ENCODE results near the gene PFDN1.

Gene PFDN1

GRCh38 chr5:140232731-140233130, 70.2 kb downstream of the PFDN1 start:
- Histone ChIP-seq H3K27me3 (replicated peaks; ENCODE audit: control insufficient read depth, insufficient read depth, low read length, poor library complexity, severe bottlenecking) (no peaks in the 10 kb centered on the region), H3K36me3 (ENCODE audit: control insufficient read depth, insufficient read depth, low read length) (no peaks in the 10 kb centered on the region), H3K4me1 (ENCODE audit: control insufficient read depth, insufficient read depth, low read length, poor library complexity, severe bottlenecking) (no peaks in the 10 kb centered on the region), H3K4me3 (ENCODE audit: insufficient read depth, low read depth, low read length, poor library complexity, severe bottlenecking) (no peak overlapping the region), H3K27ac (ENCODE audit: insufficient read depth, low read length, poor library complexity, severe bottlenecking) (no peak overlapping the region), H3K9me3 (ENCODE audit: control insufficient read depth, low read length) (no peaks in the 10 kb centered on the region)
- no peak for DNase-seq

GRCh38 chr5:140230373-140230772, 72.5 kb downstream of the PFDN1 start:
- H3K27me3 ChIP-seq (replicated peaks; ENCODE audit: control insufficient read depth, insufficient read depth, low read length, poor library complexity, severe bottlenecking): no peaks in the 10 kb centered on the region
- H3K9me3 ChIP-seq (ENCODE audit: control insufficient read depth, low read length): no peaks in the 10 kb centered on the region
- no peaks in the 10 kb centered on the region for H3K4me1 ChIP-seq (ENCODE audit: control insufficient read depth, insufficient read depth, low read length, poor library complexity, severe bottlenecking)
- no peak overlapping the region for H3K27ac ChIP-seq (ENCODE audit: insufficient read depth, low read length, poor library complexity, severe bottlenecking)
- no peak for DNase-seq
- no peak overlapping the region for H3K4me3 ChIP-seq (ENCODE audit: insufficient read depth, low read depth, low read length, poor library complexity, severe bottlenecking)
- H3K36me3 ChIP-seq (ENCODE audit: control insufficient read depth, insufficient read depth, low read length): no peaks in the 10 kb centered on the region

- Histone ChIP-seq H3K36me3 (ENCODE audit: control insufficient read depth, insufficient read depth, low read length) (no peaks in the 10 kb centered on the region), H3K9me3 (ENCODE audit: control insufficient read depth, low read length) (no peaks in the 10 kb centered on the region), H3K27ac (ENCODE audit: insufficient read depth, low read length, poor library complexity, severe bottlenecking) (no peak overlapping the region), H3K4me3 (ENCODE audit: insufficient read depth, low read depth, low read length, poor library complexity, severe bottlenecking) (no peak overlapping the region), H3K27me3 (replicated peaks; ENCODE audit: control insufficient read depth, insufficient read depth, low read length, poor library complexity, severe bottlenecking) (no peaks in the 10 kb centered on the region), H3K4me1 (ENCODE audit: control insufficient read depth, insufficient read depth, low read length, poor library complexity, severe bottlenecking) (no peaks in the 10 kb centered on the region)
- DNase-seq: no peak
These were observed 74.5 kb downstream of the PFDN1 start for GRCh38 chr5:140228364-140228837.

DNA sequence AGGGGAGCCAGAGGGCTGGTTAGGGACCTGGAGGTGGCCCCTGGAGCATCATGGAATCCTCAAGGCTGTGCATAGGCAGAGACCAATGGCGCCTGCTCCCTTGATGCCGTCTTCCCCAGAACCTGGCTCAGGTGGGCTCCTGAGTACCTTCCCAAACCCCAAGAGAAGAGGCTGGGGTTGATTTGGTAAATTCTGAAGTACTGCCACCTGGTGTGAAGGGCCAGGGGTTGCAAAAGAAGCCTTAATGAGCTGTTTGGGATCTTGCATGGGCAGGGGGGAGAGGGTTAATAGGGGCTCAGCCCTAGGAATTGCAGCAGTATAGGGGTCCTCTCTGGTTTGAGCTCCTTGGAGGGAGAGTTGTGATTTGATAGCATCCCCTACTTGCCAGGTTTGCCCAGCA, 75.9 kb downstream of the PFDN1 start:
- Histone ChIP-seq H3K36me3 (ENCODE audit: control insufficient read depth, insufficient read depth, low read length) (no peaks in the 10 kb centered on the region), H3K27ac (ENCODE audit: insufficient read depth, low read length, poor library complexity, severe bottlenecking) (no peak overlapping the region), H3K4me1 (ENCODE audit: control insufficient read depth, insufficient read depth, low read length, poor library complexity, severe bottlenecking) (no peaks in the 10 kb centered on the region), H3K9me3 (ENCODE audit: control insufficient read depth, low read length) (no peaks in the 10 kb centered on the region), H3K27me3 (replicated peaks; ENCODE audit: control insufficient read depth, insufficient read depth, low read length, poor library complexity, severe bottlenecking) (no peaks in the 10 kb centered on the region), H3K4me3 (ENCODE audit: insufficient read depth, low read depth, low read length, poor library complexity, severe bottlenecking) (no peak overlapping the region)
- no peak for DNase-seq

GRCh38 chr5:140225396-140225795, 77.5 kb downstream of the PFDN1 start:
- Histone ChIP-seq H3K4me3 (ENCODE audit: insufficient read depth, low read depth, low read length, poor library complexity, severe bottlenecking) (no peak overlapping the region), H3K27ac (ENCODE audit: insufficient read depth, low read length, poor library complexity, severe bottlenecking) (no peak overlapping the region), H3K4me1 (ENCODE audit: control insufficient read depth, insufficient read depth, low read length, poor library complexity, severe bottlenecking) (no peaks in the 10 kb centered on the region)

GRCh38 chr5:140224658-140225057, 78.2 kb downstream of the PFDN1 start:
- H3K4me3 ChIP-seq (ENCODE audit: insufficient read depth, low read depth, low read length, poor library complexity, severe bottlenecking): no peak overlapping the region
- no peak overlapping the region for H3K27ac ChIP-seq (ENCODE audit: insufficient read depth, low read length, poor library complexity, severe bottlenecking)
- no peaks in the 10 kb centered on the region for H3K27me3 ChIP-seq (replicated peaks; ENCODE audit: control insufficient read depth, insufficient read depth, low read length, poor library complexity, severe bottlenecking)
- DNase-seq: no peak
- no peaks in the 10 kb centered on the region for H3K9me3 ChIP-seq (ENCODE audit: control insufficient read depth, low read length)
- no peaks in the 10 kb centered on the region for H3K4me1 ChIP-seq (ENCODE audit: control insufficient read depth, insufficient read depth, low read length, poor library complexity, severe bottlenecking)
- no peaks in the 10 kb centered on the region for H3K36me3 ChIP-seq (ENCODE audit: control insufficient read depth, insufficient read depth, low read length)

More at GRCh38 chr5:140225396-140225795, 77.5 kb downstream of the PFDN1 start:
- no peaks in the 10 kb centered on the region for H3K36me3 ChIP-seq (ENCODE audit: control insufficient read depth, insufficient read depth, low read length)
- H3K27me3 ChIP-seq (replicated peaks; ENCODE audit: control insufficient read depth, insufficient read depth, low read length, poor library complexity, severe bottlenecking): no peaks in the 10 kb centered on the region
- no peaks in the 10 kb centered on the region for H3K9me3 ChIP-seq (ENCODE audit: control insufficient read depth, low read length)
- DNase-seq: no peak

- no peaks in the 10 kb centered on the region for H3K9me3 ChIP-seq (ENCODE audit: control insufficient read depth, low read length)
- no peak for DNase-seq
These were observed 79.3 kb downstream of the PFDN1 start for GRCh38 chr5:140223567-140223966.

DNA sequence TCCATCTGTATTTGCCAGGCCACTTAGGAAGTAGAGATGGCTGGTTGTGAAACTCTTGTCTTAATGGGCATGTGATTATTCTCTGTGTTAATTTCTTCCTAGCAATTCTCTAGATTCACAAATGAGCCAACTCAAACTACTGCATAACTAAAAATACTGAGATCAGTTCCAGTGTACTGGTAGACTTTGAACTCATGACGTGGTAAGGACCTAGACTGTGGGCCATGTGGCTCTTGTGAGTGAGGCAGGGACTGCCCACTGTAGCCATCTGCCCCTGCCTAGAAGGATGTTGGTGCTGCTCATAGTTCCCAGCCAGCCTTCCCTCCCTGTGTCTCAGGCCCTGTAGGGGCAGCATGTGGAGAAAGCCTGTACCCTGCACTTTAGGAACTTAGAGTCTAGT, 80.5 kb downstream of the PFDN1 start:
- Histone ChIP-seq H3K9me3 (ENCODE audit: control insufficient read depth, low read length) (no peaks in the 10 kb centered on the region), H3K36me3 (ENCODE audit: control insufficient read depth, insufficient read depth, low read length) (no peaks in the 10 kb centered on the region), H3K27me3 (replicated peaks; ENCODE audit: control insufficient read depth, insufficient read depth, low read length, poor library complexity, severe bottlenecking) (no peaks in the 10 kb centered on the region), H3K4me1 (ENCODE audit: control insufficient read depth, insufficient read depth, low read length, poor library complexity, severe bottlenecking) (no peaks in the 10 kb centered on the region), H3K27ac (ENCODE audit: insufficient read depth, low read length, poor library complexity, severe bottlenecking) (no peak overlapping the region), H3K4me3 (ENCODE audit: insufficient read depth, low read depth, low read length, poor library complexity, severe bottlenecking) (no peak overlapping the region)
- no peak for DNase-seq

More at GRCh38 chr5:140223567-140223966, 79.3 kb downstream of the PFDN1 start:
- no peaks in the 10 kb centered on the region for H3K27me3 ChIP-seq (replicated peaks; ENCODE audit: control insufficient read depth, insufficient read depth, low read length, poor library complexity, severe bottlenecking)
- H3K27ac ChIP-seq (ENCODE audit: insufficient read depth, low read length, poor library complexity, severe bottlenecking): no peak overlapping the region
- H3K4me1 ChIP-seq (ENCODE audit: control insufficient read depth, insufficient read depth, low read length, poor library complexity, severe bottlenecking): no peaks in the 10 kb centered on the region
- no peak overlapping the region for H3K4me3 ChIP-seq (ENCODE audit: insufficient read depth, low read depth, low read length, poor library complexity, severe bottlenecking)
- no peaks in the 10 kb centered on the region for H3K36me3 ChIP-seq (ENCODE audit: control insufficient read depth, insufficient read depth, low read length)

- no peaks in the 10 kb centered on the region for H3K9me3 ChIP-seq (ENCODE audit: control insufficient read depth, low read length)
- DNase-seq: no peak
- no peak overlapping the region for H3K27ac ChIP-seq (ENCODE audit: insufficient read depth, low read length, poor library complexity, severe bottlenecking)
- no peaks in the 10 kb centered on the region for H3K27me3 ChIP-seq (replicated peaks; ENCODE audit: control insufficient read depth, insufficient read depth, low read length, poor library complexity, severe bottlenecking)
- H3K4me1 ChIP-seq (ENCODE audit: control insufficient read depth, insufficient read depth, low read length, poor library complexity, severe bottlenecking): no peaks in the 10 kb centered on the region
- no peaks in the 10 kb centered on the region for H3K36me3 ChIP-seq (ENCODE audit: control insufficient read depth, insufficient read depth, low read length)
- no peak overlapping the region for H3K4me3 ChIP-seq (ENCODE audit: insufficient read depth, low read depth, low read length, poor library complexity, severe bottlenecking)
These were observed 81.1 kb downstream of the PFDN1 start for GRCh38 chr5:140221697-140222223.

DNA sequence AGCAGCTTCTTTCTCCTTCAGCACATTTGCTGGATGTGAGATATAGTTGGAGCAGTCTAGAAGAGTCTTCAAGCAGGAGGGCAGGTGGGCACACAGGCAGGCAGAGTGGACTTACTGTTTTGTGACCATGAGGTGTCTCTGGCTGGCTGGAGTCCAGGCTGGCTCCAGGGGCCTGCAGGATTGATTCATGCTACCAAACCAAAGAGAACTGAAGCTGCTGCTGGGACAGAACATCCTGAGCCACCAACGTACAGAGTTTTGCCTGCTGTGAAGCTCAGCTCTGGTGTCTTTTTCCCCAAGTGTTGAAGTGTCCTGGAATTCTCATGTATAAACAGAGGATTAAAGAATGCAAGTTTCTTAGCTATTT, 82.2 kb downstream of the PFDN1 start:
- Histone ChIP-seq H3K36me3 (ENCODE audit: control insufficient read depth, insufficient read depth, low read length) (no peaks in the 10 kb centered on the region), H3K27ac (ENCODE audit: insufficient read depth, low read length, poor library complexity, severe bottlenecking) (no peak overlapping the region), H3K4me1 (ENCODE audit: control insufficient read depth, insufficient read depth, low read length, poor library complexity, severe bottlenecking) (no peaks in the 10 kb centered on the region)

More for the DNA sequence above, 82.2 kb downstream of the PFDN1 start:
- no peak for DNase-seq
- Histone ChIP-seq H3K9me3 (ENCODE audit: control insufficient read depth, low read length) (no peaks in the 10 kb centered on the region), H3K4me3 (ENCODE audit: insufficient read depth, low read depth, low read length, poor library complexity, severe bottlenecking) (no peak overlapping the region), H3K27me3 (replicated peaks; ENCODE audit: control insufficient read depth, insufficient read depth, low read length, poor library complexity, severe bottlenecking) (no peaks in the 10 kb centered on the region)
